CD4-positive, alpha-beta T cell treated with Interleukin-6 for 4 hours (primary cell): ENCODE measurements around the gene ST6GAL1.
"Not testable (repeated sequence)": the region's sequence is repeated elsewhere in the genome, so short reads cannot be mapped to it uniquely, and the experiment has no call there.

ENCODE experiments used
- DNase-seq: peaks from one replicate; pipeline ENCODE4 v3.0.0-alpha.2; 2020; ENCODE audit warnings: mixed read lengths

The ST6GAL1 gene

DNA sequence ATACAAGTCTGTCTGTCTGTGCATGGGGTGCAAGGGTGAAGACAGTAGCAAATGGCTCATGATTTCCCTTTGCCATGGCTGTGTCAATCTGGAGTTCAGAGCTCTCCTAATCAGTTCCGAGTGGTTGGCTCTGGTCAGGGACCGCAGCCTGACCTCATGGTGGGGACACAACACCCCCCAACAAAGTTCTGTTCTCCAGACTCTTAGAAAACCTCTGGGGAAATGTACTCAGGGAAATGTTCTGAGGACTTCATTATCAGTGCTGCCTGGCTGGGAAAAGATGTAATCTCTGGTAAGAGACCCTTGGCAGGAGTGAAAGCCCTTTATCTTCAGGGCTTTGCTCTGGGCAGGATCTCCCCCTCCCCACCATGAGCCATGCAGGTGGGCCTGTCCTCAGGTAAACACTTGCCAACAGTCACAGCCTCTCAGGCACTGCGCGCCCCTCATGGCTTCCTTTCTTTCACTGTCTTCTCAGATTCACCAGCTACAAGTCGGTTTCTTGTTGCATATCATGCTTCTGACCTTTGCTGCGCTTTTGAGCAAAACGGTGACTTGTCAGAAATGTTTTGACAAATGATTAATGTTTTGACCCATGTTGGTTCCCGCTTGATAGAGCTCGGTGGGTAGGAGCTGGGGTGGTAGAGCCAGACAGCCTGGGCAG, 95.5 kb downstream of the ST6GAL1 start:
- peak; percentile 64 for DNase-seq

DNA sequence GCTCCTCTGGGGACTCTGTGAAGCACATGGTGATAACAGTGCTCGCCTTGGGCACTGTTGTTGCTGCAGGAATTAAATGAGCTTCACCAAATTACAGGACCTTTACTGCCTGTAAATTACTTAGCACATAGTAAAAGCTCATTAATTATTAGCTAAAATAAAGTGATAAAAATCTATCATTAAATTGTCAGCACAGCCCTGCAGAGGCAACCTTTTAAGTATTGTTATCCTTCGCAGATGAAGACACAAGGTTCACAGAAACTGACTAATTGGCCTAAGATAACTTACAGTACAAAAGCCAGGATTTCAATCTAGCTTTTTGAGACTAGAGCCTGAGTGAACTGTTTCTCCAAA, 96.0 kb downstream of the ST6GAL1 start:
- DNase-seq: no peak

DNA sequence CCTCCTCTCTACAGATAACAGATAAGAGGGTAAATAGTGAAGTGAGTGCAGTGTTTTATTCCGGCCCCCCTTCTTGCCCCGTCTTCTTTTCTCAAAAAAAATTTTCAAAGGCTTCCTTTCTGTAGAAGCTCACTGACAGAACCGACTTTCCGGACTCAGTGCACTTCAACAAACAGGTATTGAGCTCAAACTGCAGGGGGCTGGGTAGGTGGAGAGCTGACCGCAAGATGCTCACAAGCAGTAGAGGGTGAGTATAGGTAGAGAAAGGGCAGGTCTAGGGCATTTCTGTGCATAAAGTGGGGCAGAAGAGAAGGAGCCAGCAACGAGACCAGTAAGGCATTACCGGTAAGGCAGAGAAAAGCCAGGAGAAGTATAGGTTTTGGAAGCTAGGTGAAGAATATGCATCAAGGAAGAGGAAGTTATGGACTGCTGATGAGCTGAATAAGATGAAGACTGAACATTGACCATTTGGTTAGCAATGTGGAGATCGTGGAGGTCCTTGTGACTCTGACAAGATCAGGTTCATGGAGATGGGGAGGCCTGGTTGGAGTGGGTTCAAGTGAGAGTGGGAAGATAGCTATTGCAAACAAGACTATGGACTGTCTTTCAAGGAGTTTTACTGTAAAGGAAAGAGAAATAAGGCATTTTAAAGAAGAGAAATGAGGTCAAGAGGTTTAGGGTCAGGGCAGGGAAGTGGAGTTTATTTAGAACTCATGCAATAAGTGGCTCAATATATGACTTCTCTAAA, 97.4 kb downstream of the ST6GAL1 start:
- peak; percentile 87 for DNase-seq

DNA sequence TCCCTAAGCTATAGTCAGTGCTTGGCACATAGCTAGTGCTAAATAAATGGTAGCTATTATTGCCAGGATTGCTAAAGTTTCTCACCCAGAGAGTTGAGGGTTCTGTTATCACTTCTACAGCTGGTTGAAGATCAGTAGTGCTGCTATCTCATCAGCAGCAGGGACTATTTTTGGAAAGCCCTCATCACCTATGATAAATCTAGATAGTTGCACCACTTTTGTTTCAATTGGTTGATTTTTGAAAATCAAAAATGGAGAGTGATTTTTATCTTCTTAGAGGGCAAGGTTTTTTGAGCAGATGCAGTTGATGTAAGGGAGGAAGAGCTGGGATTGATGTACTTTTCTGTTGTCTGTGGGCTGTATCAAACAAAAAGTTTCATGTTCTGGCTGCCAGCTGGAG, 101.6 kb downstream of the ST6GAL1 start:
- DNase-seq: no peak

DNA sequence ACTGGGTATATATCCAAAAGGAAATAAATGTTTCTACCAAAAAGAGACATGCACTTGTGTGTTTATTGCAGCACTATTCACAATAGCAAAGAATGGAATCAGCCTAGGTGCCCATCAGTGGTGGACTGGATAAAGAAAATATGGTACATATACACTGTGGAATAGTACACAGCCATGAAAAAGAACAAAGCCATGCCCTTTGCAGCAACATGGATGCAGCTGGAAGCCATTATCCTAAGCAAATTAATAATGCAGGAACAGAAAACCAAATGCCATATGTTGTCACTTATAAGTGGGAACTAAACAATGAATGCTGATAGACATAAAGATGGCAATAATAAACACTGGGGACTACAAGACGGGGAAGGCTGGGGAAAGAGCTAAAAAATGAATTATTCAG, 106.1 kb downstream of the ST6GAL1 start:
- no peak for DNase-seq

DNA sequence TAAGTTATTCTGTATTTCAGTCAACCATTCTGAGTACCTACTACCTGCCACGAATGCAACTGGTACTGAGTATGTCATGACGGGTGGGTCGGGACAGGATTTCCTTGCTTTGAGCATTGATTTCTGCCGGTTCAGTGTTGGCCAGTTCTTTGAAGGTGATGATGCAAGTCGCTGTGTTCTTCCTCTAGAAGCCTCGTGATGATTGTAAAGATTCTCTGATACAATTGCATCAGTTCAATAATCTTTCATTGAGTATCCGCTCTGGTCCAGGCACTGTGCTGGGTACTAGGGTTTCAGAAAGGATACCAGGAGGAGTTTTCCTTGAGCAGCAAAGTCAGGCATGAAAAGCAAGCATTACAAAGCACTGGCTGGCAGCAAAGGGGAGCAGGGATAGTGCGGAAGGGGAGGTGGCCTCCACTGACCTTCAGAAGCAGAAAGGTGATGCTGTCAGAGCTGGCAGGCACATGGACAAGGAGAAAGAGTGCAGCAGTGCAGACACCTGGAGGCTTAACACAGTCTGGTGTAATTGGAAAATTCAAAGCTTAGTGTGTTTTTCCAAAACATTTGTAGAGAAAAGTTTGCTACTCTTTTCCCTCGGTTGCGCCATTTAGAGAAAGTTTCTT, 108.9 kb downstream of the ST6GAL1 start:
- DNase-seq: peak; percentile 63

DNA sequence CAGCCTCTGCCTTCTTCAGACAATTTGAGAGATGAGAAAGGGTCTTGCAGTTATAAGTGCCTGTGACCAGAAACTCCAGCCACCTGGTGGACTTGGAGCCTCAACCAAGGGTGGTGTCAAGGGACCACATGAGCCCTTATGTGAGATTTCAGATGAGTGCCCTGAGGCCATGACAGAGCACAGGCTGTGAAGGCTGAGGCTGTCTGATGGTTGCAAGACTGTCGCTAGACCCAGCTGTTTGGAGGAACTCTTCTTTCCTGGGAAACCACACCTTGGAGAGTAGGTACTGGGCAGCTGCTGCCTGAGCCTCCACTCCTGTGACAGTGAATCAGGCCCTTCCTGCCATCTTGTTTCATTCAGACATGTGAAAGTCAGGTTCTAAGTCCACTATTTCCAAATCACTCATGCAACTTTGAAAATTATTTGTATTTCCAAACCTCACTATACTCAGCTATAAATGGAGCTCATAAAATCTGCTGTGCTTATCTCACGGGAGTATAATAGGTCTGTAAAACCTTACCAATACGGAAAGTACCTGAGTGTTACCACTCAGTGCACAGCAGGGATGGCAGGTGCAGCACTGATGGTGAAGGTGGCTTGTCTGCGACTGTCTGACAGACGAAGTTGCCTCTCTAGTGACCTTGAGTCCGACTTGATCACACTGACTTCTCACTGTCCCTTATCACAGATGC, 109.5 kb downstream of the ST6GAL1 start:
- DNase-seq: no peak

DNA sequence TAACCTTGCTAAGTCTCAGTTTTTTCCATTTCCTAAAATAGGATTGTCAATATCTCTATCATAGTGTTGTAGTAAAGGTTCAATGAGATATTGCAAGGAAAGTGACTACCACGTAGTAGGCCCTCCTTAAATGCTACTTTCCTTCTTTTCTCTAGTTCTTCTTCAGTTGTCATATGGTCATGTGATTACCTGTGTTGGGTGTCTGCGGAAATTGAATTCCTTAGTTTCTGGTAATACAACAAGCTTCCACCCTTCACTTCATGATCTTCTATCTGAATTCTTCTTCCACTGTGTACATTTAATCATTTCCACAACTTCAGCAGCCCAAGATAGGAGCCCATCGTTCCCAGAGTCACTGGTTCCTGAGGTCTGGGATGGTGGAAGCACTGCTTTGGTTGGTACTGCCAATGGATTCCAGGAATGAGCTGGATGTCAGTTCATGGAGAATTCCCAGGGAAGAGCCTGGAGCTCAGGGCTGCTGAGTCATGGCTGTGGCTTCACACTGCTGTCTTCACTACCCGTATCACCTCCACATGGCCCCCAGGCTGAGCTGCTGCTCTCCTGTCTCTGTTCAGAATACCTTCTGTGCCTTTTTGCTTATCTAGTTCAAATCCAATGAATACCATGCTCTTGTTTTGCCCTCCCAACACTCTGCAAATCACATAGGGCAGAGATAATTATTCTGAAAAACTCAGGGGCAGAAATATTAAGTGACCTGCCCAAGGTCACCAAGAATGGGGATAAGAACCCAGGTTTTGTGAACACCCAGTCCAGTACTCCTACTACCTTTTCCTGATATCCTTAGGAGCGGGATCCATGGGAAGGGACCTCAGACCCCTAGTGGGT, 110.4 kb downstream of the ST6GAL1 start:
- DNase-seq: no peak

DNA sequence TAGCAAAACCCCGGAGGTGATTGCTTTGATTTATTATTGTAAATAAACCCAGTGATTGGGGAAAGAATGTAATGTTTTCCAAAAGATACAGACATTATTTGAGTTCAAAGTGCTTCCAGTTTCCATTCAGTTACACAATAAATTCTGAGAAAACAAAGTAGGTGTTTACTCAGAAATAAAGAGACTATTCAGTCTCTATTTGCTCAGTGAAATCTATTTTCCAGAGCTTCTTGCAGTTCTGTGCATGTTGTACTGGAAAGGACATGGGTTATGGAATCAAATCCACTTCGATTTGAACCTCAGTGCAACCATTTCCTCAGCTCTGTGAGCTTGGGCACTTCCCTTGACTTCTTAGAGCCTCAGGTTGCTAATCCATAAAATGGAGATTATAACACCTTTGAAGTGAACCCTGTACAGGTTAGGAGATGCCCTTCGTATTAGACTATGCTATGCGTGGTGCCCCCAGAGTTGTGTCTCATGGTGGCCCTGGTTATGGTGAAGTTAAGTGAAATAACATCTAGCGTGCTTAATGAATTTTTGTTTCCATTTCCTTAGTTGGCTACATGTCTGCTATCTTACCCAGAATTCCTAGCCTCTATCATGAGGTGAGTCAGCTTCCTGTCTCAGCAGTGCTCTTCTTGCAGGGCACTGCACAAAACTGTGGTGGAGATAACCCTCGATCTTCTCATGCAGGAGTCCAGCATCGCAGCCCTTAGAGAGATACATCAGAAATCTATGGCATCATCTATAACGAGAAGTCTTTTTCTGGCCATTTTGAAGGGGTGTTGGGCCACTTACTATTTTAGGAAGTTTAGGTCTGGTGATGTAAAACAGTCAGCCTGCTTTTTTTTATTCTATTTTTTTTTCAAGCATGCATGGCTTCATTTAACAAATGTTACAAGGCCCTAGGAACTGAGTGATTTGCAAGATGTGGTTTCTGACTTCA, 111.3 kb downstream of the ST6GAL1 start:
- DNase-seq: peak; percentile 69

DNA sequence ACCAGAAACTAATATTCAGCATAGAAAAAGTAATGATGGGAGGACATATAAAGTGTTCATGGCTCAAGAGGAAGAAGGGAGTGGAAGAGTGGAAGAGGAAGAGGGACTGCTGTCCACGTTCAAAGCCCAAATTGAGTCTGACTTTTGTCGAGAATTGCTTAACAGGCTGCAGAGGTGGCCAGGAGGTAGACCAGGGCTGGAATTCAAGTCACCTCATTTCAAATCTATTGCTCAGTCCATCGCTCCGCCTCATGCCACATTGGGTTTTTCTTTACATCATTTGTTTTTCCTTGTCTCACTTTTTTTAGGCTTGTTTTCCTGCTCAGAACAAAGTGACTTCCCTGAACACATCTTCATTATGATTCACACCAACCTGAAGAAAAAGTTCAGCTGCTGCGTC, 112.0 kb downstream of the ST6GAL1 start:
- DNase-seq: peak; percentile 18

DNA sequence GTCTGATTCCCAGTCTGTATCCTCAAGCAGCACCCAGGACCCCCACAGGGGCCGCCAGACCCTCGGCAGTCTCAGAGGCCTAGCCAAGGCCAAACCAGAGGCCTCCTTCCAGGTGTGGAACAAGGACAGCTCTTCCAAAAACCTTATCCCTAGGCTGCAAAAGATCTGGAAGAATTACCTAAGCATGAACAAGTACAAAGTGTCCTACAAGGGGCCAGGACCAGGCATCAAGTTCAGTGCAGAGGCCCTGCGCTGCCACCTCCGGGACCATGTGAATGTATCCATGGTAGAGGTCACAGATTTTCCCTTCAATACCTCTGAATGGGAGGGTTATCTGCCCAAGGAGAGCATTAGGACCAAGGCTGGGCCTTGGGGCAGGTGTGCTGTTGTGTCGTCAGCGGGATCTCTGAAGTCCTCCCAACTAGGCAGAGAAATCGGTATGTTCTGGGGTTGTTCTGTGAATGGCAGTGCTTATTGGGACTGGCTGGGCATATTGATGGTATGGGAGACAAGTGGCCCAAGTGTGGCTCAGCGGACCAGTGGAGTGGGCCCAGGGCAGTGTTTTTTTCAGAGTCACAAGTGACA, 112.6 kb downstream of the ST6GAL1 start:
- DNase-seq: no peak

DNA sequence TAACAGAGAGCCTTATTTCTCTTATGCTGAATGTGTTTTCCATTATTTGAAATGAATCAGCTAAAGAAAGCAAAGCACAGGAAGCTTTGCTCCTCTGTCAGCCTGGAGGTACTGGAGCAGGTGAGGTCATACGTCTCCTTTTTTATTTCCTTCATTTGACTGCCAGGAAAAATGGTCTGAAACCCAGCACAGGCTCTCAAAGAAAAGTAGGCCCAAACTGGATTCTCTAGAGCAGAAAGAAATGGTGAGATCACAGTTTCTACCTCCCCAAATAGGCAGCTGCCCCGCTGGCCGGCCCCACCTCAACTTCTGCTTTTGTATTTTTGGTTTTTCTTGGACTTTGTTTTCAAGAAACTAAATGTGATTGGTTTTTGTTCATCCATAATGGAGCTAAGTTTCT, 113.9 kb downstream of the ST6GAL1 start:
- peak; percentile 29 for DNase-seq

DNA sequence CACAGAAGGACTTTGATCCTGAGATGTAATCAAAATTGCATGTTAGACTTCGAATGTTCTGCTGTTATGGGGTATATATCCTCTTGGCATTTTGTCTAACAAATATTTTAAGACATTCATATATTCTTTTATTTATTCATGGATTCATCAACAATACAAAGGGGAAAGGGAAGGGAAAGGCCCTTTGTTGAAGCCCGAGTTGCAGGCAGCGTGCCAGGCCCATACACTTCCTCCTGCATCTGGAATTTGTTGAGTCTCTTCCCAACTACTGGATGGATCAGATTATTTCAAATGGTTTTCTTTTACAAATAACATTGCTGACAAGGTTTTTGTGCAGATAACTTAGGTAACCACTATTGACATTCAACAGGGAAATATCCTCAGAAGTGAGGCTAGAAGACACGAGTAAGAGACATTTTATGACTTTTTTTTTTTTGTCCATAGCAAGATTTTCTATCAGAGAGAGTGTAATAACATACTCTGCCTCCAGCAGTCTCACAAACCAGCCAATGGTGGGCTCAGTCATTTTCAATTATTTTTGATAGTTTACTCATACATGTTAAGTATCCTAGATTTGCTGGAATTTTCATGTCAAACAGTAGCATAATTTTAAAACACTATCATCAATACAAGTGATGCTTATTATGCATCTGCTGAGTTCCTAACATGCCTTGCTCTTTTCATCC, 114.7 kb downstream of the ST6GAL1 start:
- DNase-seq: no peak

DNA sequence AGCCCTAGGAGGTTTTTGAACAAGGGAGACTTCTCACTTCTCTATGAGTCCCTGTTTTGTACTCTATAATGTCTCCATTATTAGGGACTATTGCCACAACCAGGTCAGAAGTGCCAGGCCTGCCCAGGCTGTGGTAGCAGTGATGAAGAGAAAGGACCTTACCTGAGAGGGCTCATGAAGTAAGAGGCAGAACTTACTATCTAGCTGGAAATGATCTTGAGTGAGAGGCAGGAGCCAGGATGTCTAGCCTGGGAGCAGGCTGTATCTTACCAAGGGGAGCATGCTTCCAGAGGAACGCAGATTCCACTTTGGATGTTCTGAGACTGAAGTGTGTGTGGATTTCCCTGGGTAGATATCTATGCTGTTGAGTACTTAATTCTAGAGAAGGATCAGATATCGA, 115.7 kb downstream of the ST6GAL1 start:
- no peak for DNase-seq

DNA sequence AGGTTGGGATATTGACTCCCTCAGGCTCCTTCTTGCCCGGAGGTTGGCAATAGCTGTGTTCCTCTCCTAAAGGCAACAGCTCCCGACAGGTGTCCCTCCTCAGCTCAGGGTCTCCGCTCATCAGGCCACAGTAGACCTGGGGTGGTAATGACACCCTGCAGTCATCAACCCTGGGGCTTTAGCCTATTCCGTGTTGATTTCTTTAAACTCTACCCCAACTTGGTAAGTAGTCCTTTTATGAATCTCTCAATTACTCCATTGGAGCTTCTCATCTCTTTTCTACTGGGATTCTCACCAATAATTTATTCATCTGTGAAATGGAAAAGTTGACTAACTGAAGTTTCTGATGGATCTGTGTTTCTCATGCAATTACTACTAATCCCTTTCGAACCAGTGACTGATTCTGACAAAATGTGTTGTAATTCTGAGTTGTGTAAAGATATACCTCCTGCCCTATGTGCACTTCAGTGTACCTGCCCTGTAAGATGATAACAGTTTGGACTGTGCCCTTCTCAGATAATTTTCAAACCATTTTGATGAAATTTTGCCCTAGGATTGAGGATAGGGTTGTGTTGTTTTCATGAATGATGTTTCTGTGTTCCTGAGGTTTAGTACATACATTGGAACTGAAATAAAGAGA, 119.3 kb downstream of the ST6GAL1 start:
- DNase-seq: no peak

DNA sequence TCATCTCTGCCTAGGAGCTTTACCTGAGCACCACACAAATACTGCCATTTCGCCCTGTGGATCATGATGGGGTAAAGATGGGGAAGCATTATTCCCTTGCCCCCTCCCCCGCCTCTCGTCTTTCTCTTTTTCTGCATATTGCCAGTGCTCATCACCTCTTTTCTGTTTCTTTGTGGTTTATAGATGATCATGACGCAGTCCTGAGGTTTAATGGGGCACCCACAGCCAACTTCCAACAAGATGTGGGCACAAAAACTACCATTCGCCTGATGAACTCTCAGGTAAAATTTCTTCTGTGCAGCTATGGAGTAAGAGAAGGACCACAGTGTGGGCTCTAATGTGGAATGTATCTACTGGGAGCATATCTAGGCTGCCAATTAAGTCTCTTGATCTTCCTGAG, 120.7 kb downstream of the ST6GAL1 start:
- DNase-seq: no peak

DNA sequence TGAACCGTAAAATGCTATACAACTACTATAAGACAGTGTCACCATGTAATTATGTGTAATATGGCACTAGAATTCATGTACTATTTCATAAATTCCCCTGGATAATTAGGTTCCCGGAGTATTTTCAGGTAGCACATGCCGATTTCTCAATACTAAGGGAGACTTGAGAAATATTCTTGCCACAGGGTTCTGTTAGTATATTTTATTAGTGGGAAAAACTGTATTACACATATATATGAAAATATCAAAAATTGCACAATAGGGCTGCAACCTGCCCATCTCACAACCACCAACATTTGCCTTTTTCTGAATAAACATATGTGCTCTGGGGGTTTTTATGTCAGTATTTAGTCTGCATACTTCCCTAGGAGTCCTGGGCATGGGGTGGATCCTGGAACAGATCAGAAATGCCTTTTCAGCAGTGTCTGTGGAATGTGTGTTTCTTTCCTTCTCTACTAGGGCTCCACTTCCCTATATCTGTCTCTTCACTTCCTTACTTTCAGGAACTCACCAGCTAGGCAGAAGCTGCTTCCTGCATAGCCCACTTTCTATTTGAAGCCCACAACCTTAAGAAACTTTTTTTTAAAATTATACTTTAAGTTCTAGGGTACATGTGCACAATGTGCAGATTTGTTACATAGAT, 121.5 kb downstream of the ST6GAL1 start:
- no peak for DNase-seq

DNA sequence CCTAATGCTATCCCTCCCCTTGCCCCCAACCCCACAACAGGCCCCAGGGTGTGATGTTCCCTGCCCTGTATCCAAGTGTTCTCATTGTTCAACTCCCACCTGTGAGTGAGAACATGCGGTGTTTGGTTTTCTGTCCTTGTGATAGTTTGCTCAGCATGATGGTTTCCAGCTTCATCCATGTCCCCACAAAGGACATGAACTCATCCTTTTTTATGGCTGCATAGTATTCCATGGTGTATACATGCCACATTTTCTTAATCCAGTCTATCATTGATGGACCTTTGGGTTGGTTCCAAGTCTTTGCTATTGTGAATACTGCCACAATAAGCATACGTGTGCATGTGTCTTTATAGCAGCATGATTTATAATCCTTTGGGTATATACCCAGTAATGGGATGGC, 122.1 kb downstream of the ST6GAL1 start:
- DNase-seq: not testable (repeated sequence)

DNA sequence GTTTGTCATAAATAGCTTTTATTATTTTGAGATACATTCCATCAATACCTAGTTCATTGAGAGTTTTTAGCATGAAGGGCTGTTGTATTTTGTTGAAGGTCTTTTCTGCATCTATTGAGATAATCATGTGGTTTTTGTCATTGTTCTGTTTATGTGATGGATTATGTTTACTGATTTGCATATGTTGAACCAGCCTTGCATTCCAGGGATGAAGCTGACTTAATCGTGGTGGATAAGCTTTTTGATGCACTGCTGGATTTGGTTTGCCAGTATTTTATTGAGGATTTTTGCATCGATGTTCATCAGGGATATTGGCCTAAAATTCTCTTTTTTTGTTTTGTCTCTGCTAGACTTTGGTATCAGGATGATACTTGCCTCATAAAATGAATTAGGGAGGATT, 124.1 kb downstream of the ST6GAL1 start:
- not testable (repeated sequence) for DNase-seq
